HG03060 (cell line): Measurements from ENCODE around the gene FLOT1.
A peak's percentile ranks its signal among the peaks of the same experiment; 100 is the strongest.
"Not testable (repeated sequence)": the region's sequence is repeated elsewhere in the genome, so short reads cannot be mapped to it uniquely, and the experiment has no call there.

Source experiments
- ATAC-seq: cut with Tn5 transposase; IDR thresholded peaks from one replicate; pipeline ENCODE4 v1.9.1; 2021; ENCODE audit warnings: low read depth, moderate number of reproducible peaks; ENCODE audit not compliant: unreplicated experiment

Gene FLOT1

GRCh38 chr6:30723843-30724741 is 18.4 kb downstream of the FLOT1 start:
- not testable (repeated sequence) for ATAC-seq

- not testable (repeated sequence) for ATAC-seq
These were observed 19.2 kb downstream of the FLOT1 start for GRCh38 chr6:30723159-30723842.

GRCh38 chr6:30722280-30723112 is 20.0 kb downstream of the FLOT1 start:
- ATAC-seq, result no peak

- not testable (repeated sequence) for ATAC-seq
These were observed 20.5 kb downstream of the FLOT1 start for GRCh38 chr6:30722025-30722279.

- ATAC-seq, result no peak
These were observed 21.1 kb downstream of the FLOT1 start for GRCh38 chr6:30721198-30722024.

- no peak for ATAC-seq
These were observed 21.7 kb downstream of the FLOT1 start for GRCh38 chr6:30720738-30721197.

GRCh38 chr6:30719791-30720737 is 22.4 kb downstream of the FLOT1 start, which contains the start of gene TUBB:
Gene TUBB (plus strand): TSS chr6:30720352. CDS start chr6:30720507, 155 bp downstream.
- ATAC-seq, result peak; percentile 30

GRCh38 chr6:30719356-30719755 is 23.1 kb downstream of the FLOT1 start:
- ATAC-seq, result no peak

GRCh38 chr6:30717845-30718720 is 24.4 kb downstream of the FLOT1 start:
- ATAC-seq, result not testable (repeated sequence)

GRCh38 chr6:30717129-30717844 is 25.2 kb downstream of the FLOT1 start, which contains the start of gene MDC1:
Gene MDC1 (minus strand): TSS chr6:30717281. CDS start chr6:30715175, 2,106 bp downstream.
- peak; percentile 62 for ATAC-seq

GRCh38 chr6:30716879-30717128 is 25.7 kb downstream of the FLOT1 start:
- no peak for ATAC-seq

- ATAC-seq, result no peak
These were observed 28.2 kb downstream of the FLOT1 start for GRCh38 chr6:30714263-30714662.

GRCh38 chr6:30712441-30712945 is 30.0 kb downstream of the FLOT1 start:
- no peak for ATAC-seq

- no peak for ATAC-seq
These were observed 30.6 kb downstream of the FLOT1 start for GRCh38 chr6:30711758-30712380.

GRCh38 chr6:30709101-30709868 is 33.2 kb downstream of the FLOT1 start:
- ATAC-seq, result no peak

- ATAC-seq, result no peak
These were observed 35.1 kb downstream of the FLOT1 start for GRCh38 chr6:30707281-30707850.
